ENCODE results near the gene KNDC1. TPM values are rescaled to one million over a fixed set of nuclear protein-coding genes. Genes with fewer than 3 reads are reported as not detected.

Gene KNDC1
- total and polyA plus RNA-seq, 2 experiments from 2014 or later, result 10.8 to 33.9 TPM

- H3K9me3 ChIP-seq (ENCODE audit: low read depth), result no peaks in the 10 kb centered on the region
Measured at GRCh38 chr10:133210398-133211140, 50.5 kb downstream of the KNDC1 start.

GRCh38 chr10:133211141-133211830, 51.3 kb downstream of the KNDC1 start:
- H3K27me3 ChIP-seq, result no peaks in the 10 kb centered on the region
- no peak overlapping the region for H3K27ac ChIP-seq
- H3K36me3 ChIP-seq, result no peaks in the 10 kb centered on the region
- no peak for TF ChIP-seq CTCF (IDR thresholded peaks at IDR 0.05; ENCODE audit: low read depth, low read length)
- H3K9me3 ChIP-seq (ENCODE audit: low read depth), result no peaks in the 10 kb centered on the region
- H3K4me1 ChIP-seq (ENCODE audit: low read depth), result no peaks in the 10 kb centered on the region
- H3K4me3 ChIP-seq, result no peak overlapping the region
- no peak for DNase-seq (ENCODE audit: low read depth in 1 of 2, low spot score in 1 of 2)

More at GRCh38 chr10:133210398-133211140, 50.5 kb downstream of the KNDC1 start:
- DNase-seq (ENCODE audit: low read depth in 1 of 2, low spot score in 1 of 2), result no peak
- Histone ChIP-seq H3K4me3 (no peak overlapping the region), H3K27me3 (no peaks in the 10 kb centered on the region), H3K4me1 (ENCODE audit: low read depth) (no peaks in the 10 kb centered on the region), H3K36me3 (no peaks in the 10 kb centered on the region), H3K27ac (no peak overlapping the region)
- no peak for TF ChIP-seq CTCF (IDR thresholded peaks at IDR 0.05; ENCODE audit: low read depth, low read length)

GRCh38 chr10:133211959-133212852, 52.2 kb downstream of the KNDC1 start:
- no peaks in the 10 kb centered on the region for H3K4me1 ChIP-seq (ENCODE audit: low read depth)
- no peaks in the 10 kb centered on the region for H3K36me3 ChIP-seq
- no peak overlapping the region for H3K27ac ChIP-seq
- no peaks in the 10 kb centered on the region for H3K9me3 ChIP-seq (ENCODE audit: low read depth)
- no peak overlapping the region for H3K4me3 ChIP-seq
- DNase-seq (ENCODE audit: low read depth in 1 of 2, low spot score in 1 of 2), result no peak
- no peak for TF ChIP-seq CTCF (IDR thresholded peaks at IDR 0.05; ENCODE audit: low read depth, low read length)
- H3K27me3 ChIP-seq, result no peaks in the 10 kb centered on the region

GRCh38 chr10:133212853-133213494, 53.0 kb downstream of the KNDC1 start:
- TF ChIP-seq CTCF (IDR thresholded peaks at IDR 0.05; ENCODE audit: low read depth, low read length), result no peak
- Histone ChIP-seq H3K27me3 (no peaks in the 10 kb centered on the region), H3K36me3 (no peaks in the 10 kb centered on the region), H3K9me3 (ENCODE audit: low read depth) (no peaks in the 10 kb centered on the region), H3K4me3 (no peak overlapping the region), H3K27ac (no peak overlapping the region), H3K4me1 (ENCODE audit: low read depth) (no peaks in the 10 kb centered on the region)
- DNase-seq (ENCODE audit: low read depth in 1 of 2, low spot score in 1 of 2), result no peak
